Effector memory CD4-positive, alpha-beta T cell (primary cell): ENCODE results near the gene LIMS4.
"Not testable (repeated sequence)": the region's sequence is repeated elsewhere in the genome, so short reads cannot be mapped to it uniquely, and the experiment has no call there.

Experiments used
- DNase-seq, 3 donors: peaks; one replicate each; pipeline ENCODE4 v3.0.0-alpha.2; 2020
- H3K27ac ChIP-seq: 2 replicates; pipeline ENCODE4 v1.7.0; 2013; ENCODE audit warnings: mild to moderate bottlenecking, low read length, moderate library complexity; ENCODE audit not compliant: insufficient read depth, poor library complexity, severe bottlenecking
- H3K27me3 ChIP-seq: replicated peaks from 2 replicates; pipeline ENCODE4 v1.7.0; 2013; ENCODE audit warnings: mild to moderate bottlenecking, low read length; ENCODE audit not compliant: insufficient read depth, control insufficient read depth, poor library complexity, severe bottlenecking
- H3K36me3 ChIP-seq: 2 replicates; pipeline ENCODE4 v1.7.0; 2013; ENCODE audit warnings: mild to moderate bottlenecking, low read length, moderate library complexity; ENCODE audit not compliant: control insufficient read depth, insufficient read depth
- H3K4me1 ChIP-seq: 2 replicates; pipeline ENCODE4 v1.7.0; 2013; ENCODE audit warnings: low read length, mild to moderate bottlenecking; ENCODE audit not compliant: control insufficient read depth, insufficient read depth, poor library complexity, severe bottlenecking
- H3K4me3 ChIP-seq: 2 replicates; pipeline ENCODE4 v1.7.0; 2013; ENCODE audit warnings: low read length, low read depth, mild to moderate bottlenecking; ENCODE audit not compliant: insufficient read depth, poor library complexity, severe bottlenecking
- H3K9me3 ChIP-seq: 2 replicates; pipeline ENCODE4 v1.7.0; 2013; ENCODE audit warnings: mild to moderate bottlenecking, low read length, moderate library complexity; ENCODE audit not compliant: control insufficient read depth
- total RNA-seq, 3 donors: gene quantifications; one replicate each; lab custom pipeline; 2026; lab: John Stamatoyannopoulos, UW

The LIMS4 gene
- total RNA-seq = 0 reads per million in 3 donors

- DNase-seq, H3K4me1 ChIP-seq, H3K9me3 ChIP-seq, H3K27me3 ChIP-seq, H3K4me3 ChIP-seq, H3K36me3 ChIP-seq, H3K27ac ChIP-seq: not testable (repeated sequence)
Observed at GRCh38 chr2:110472171-110473058, at the start of gene LIMS4. LIMS4 (minus strand) TSS chr2:110472816; CDS start chr2:110472778, 38 bp downstream.

GRCh38 chr2:110499755-110500377 lies 27.2 kb upstream of the LIMS4 start:
- H3K36me3 ChIP-seq, H3K9me3 ChIP-seq, H3K4me1 ChIP-seq, H3K4me3 ChIP-seq, H3K27me3 ChIP-seq, H3K27ac ChIP-seq, DNase-seq: not testable (repeated sequence)

- not testable (repeated sequence) for H3K9me3 ChIP-seq, DNase-seq, H3K27me3 ChIP-seq, H3K4me1 ChIP-seq, H3K4me3 ChIP-seq, H3K27ac ChIP-seq, H3K36me3 ChIP-seq
Observed at GRCh38 chr2:110496027-110496426, 23.4 kb upstream of the LIMS4 start.

GRCh38 chr2:110494488-110494887 lies 21.9 kb upstream of the LIMS4 start:
- not testable (repeated sequence) for H3K4me1 ChIP-seq, H3K27me3 ChIP-seq, DNase-seq

GRCh38 chr2:110488991-110489390 lies 16.4 kb upstream of the LIMS4 start:
- not testable (repeated sequence) for H3K27ac ChIP-seq, H3K4me3 ChIP-seq, DNase-seq, H3K4me1 ChIP-seq, H3K27me3 ChIP-seq, H3K9me3 ChIP-seq, H3K36me3 ChIP-seq

More at GRCh38 chr2:110494488-110494887, 21.9 kb upstream of the LIMS4 start:
- H3K27ac ChIP-seq, H3K4me3 ChIP-seq, H3K36me3 ChIP-seq, H3K9me3 ChIP-seq: not testable (repeated sequence)

- not testable (repeated sequence) for H3K4me1 ChIP-seq, H3K27me3 ChIP-seq, H3K9me3 ChIP-seq, H3K27ac ChIP-seq, DNase-seq, H3K36me3 ChIP-seq, H3K4me3 ChIP-seq
Observed at GRCh38 chr2:110482697-110483096, 10.1 kb upstream of the LIMS4 start.

GRCh38 chr2:110481200-110481599 lies 8.6 kb upstream of the LIMS4 start:
- H3K27me3 ChIP-seq, H3K27ac ChIP-seq, H3K4me3 ChIP-seq, DNase-seq, H3K9me3 ChIP-seq, H3K36me3 ChIP-seq, H3K4me1 ChIP-seq: not testable (repeated sequence)

GRCh38 chr2:110480084-110480483 lies 7.5 kb upstream of the LIMS4 start:
- H3K9me3 ChIP-seq, H3K27ac ChIP-seq, H3K36me3 ChIP-seq, H3K27me3 ChIP-seq, H3K4me3 ChIP-seq, DNase-seq, H3K4me1 ChIP-seq: not testable (repeated sequence)

GRCh38 chr2:110477370-110477769 lies 4.8 kb upstream of the LIMS4 start:
- H3K27ac ChIP-seq, H3K27me3 ChIP-seq, H3K9me3 ChIP-seq, H3K4me1 ChIP-seq, DNase-seq, H3K4me3 ChIP-seq, H3K36me3 ChIP-seq: not testable (repeated sequence)

GRCh38 chr2:110476952-110477351 lies 4.3 kb upstream of the LIMS4 start:
- H3K27ac ChIP-seq, H3K4me3 ChIP-seq, H3K9me3 ChIP-seq, H3K4me1 ChIP-seq, DNase-seq, H3K27me3 ChIP-seq, H3K36me3 ChIP-seq: not testable (repeated sequence)
